Heart right ventricle (tissue), 16 donors: ENCODE measurements around the gene KAT6B. TPM values are rescaled to one million over a fixed set of nuclear protein-coding genes. Genes with fewer than 3 reads are reported as not detected.

Source experiments
- ATAC-seq, 8 donors: fragments of 200-7000 bp; cut with Tn5 transposase; one replicate each; pipeline ENCODE4 v1.9.1; 2020; ENCODE audit warnings: mild to moderate bottlenecking in 8 of 8, moderate library complexity in 8 of 8, moderate number of reproducible peaks in 1 of 8
- DNase-seq, 2 donors: peaks; one replicate each; pipeline ENCODE4 v3.0.0-alpha.2; 2020
- H3K27ac ChIP-seq, 10 donors: fragments of 200-600 bp; sonication (generic) in 2 of 10; one replicate each; pipeline versions ENCODE4 v1.5.0 to v1.8.0; 2020 to 2022; ENCODE audit warnings: mild to moderate bottlenecking in 3 of 10
- H3K27me3 ChIP-seq, 7 donors: fragments of 200-600 bp; one replicate each; pipeline ENCODE4 v1.8.0; 2021 to 2022; ENCODE audit warnings: mild to moderate bottlenecking in 2 of 7
- H3K36me3 ChIP-seq, 9 donors: fragments of 200-600 bp; sonication (generic) in 1 of 9; one replicate each; pipeline versions ENCODE4 v1.5.0 to v1.8.0; 2020 to 2022; ENCODE audit warnings: mild to moderate bottlenecking in 2 of 9
- H3K4me1 ChIP-seq, 9 donors: fragments of 200-600 bp; sonication (generic) in 1 of 9; one replicate each; pipeline versions ENCODE4 v1.5.0 to v1.8.0; 2020 to 2022; ENCODE audit warnings: mild to moderate bottlenecking in 4 of 9
- H3K4me3 ChIP-seq, 10 donors: fragments of 200-600 bp; sonication (generic) in 2 of 10; one replicate each; pipeline versions ENCODE4 v1.5.0 to v1.8.0; 2020 to 2022; ENCODE audit warnings: mild to moderate bottlenecking in 7 of 10, moderate library complexity in 2 of 10
- H3K9me3 ChIP-seq, 11 donors: fragments of 200-600 bp in 10 of 11; sonication (generic) in 2 of 11; one replicate each; pipeline versions ENCODE4 v1.5.0 to v1.8.0; 2013 to 2022; ENCODE audit warnings: mild to moderate bottlenecking in 2 of 11, control low read depth in 1 of 11, moderate library complexity in 1 of 11
- CTCF ChIP-seq, 9 donors: fragments of 200-600 bp; sonication (generic) in 2 of 9; IDR thresholded peaks; one replicate each; pipeline versions ENCODE4 v1.5.0 to v1.8.0; 2021 to 2022; ENCODE audit warnings: antibody characterized with exemption in 9 of 9, mild to moderate bottlenecking in 5 of 9, moderate library complexity in 1 of 9
- WGBS, 2 donors: extraction: QIAGEN DNeasy Blood & Tissue Kit; methylation state at CpG; one replicate each; pipeline ENCODE4 v1.1.7; 2013; ENCODE audit warnings: inconsistent platforms in 1 of 2; 5-methylcytosine and 5-hydroxymethylcytosine counted together
- intact Hi-C, 10 donors: fragments of 100-400 bp; cut with DNase I; formaldehyde crosslinking; loops; one replicate each; pipeline versions ENCODE4 v1.11.1 to v1.14.2; 2022
- polyA plus RNA-seq, 2 donors: library from polyadenylated mRNA; stranded (reverse); fragments of 200-250 nt; gene quantifications; one replicate each; pipeline ENCODE4 v1.2.3, GENCODE V29; 2013
- total RNA-seq, 10 donors: library from RNA; stranded (reverse); fragmentation: NEBNext Ultra II Directional in 3 of 10; extraction: Animal tissue kit (Norgen Biotek cat#: 25700) in 3 of 10; gene quantifications; one replicate each; pipeline versions ENCODE4 v1.2.1 to v1.2.4, GENCODE V29; 2021 to 2023
- donor health status: Arrhythmogenic right ventricular cardiomyopathy.
- donor health status: ischemic (EF 13 %, LVEDD 7.1; RV severe dilation, severe dysfunction).
- donor health status: healthy with polysubstance abuse.
- donor health status: DM: no; HTN: yes; CAD: no.
- donor health status: DM: no; HTN: no; CAD: no.
- donor health status: ischemic (EF 25% LVEDD 6.9; RV normal size, moderate dysfunction).
- donor health status: ischemic (EF 25% LVEDD 5.7; RV mildly dilated, moderate dysfunction).
- donor health status: healthy.
- donor health status: DM: yes; HTN: yes; CAD: no.
- donor health status: Ischemic cardiomyopathy.
- donor health status: ischemic (EF 35%, LVEDD 5.7; RV mildly dilated, moderate dysfunction).
- donor health status: nonischemic (EF 11% LVEDD 7.7; RV severe dilation, severe dysfunction).
- donor health status: DM: yes; HTN: yes; CAD: no.
- donor health status: PGD.
- donor health status: ischemic (EF 29% LVEDD 5.4; RV normal size, mild dysfunction).
- donor health status: nonischemic (EF 23%, LVEDD 6.1; RV moderate dilation, normal function).

The KAT6B gene
- total and polyA plus RNA-seq, 12 donors: 3.4 to 58.4 (median 46.5) TPM

GRCh38 chr10:74949034-74949832 lies 122.8 kb downstream of the KAT6B start:
- DNase-seq: no peak
- Histone ChIP-seq H3K36me3 (no peaks in the 10 kb centered on the region), H3K27ac (no peak overlapping the region), H3K9me3 (no peaks in the 10 kb centered on the region), H3K4me3 (no peak overlapping the region), H3K4me1 (peaks cover 0 to 38% (median 14%) of the 10 kb centered on the region in 9 donors), H3K27me3 (no peaks in the 10 kb centered on the region)
- intact Hi-C loops: no loop called here
- 83 to 86% methylated on average over 5 of the region's 5 CpGs for WGBS, 2 donors
- TF ChIP-seq CTCF (IDR thresholded peaks at IDR 0.05): no peak
- ATAC-seq: no peak

GRCh38 chr10:74949843-74950765 lies 123.7 kb downstream of the KAT6B start:
- intact Hi-C loops: no loop called here
- H3K27ac ChIP-seq: no peak overlapping the region
- DNase-seq (no peak), ATAC-seq (no peak)
- no peaks in the 10 kb centered on the region for H3K27me3 ChIP-seq
- no peak for TF ChIP-seq CTCF (IDR thresholded peaks at IDR 0.05)
- 67 to 76% methylated on average over 8 of the region's 8 CpGs for WGBS, 2 donors
- no peaks in the 10 kb centered on the region for H3K9me3 ChIP-seq
- no peaks in the 10 kb centered on the region for H3K36me3 ChIP-seq
- H3K4me3 ChIP-seq: no peak overlapping the region
- peaks cover 0 to 38% (median 14%) of the 10 kb centered on the region in 9 donors for H3K4me1 ChIP-seq

- ATAC-seq (no peak), DNase-seq (no peak)
- intact Hi-C loops: no loop called here
- Histone ChIP-seq H3K27me3 (no peaks in the 10 kb centered on the region), H3K9me3 (no peaks in the 10 kb centered on the region), H3K4me1 (peaks cover 0 to 43% (median 21%) of the 10 kb centered on the region in 9 donors), H3K27ac (no peak overlapping the region), H3K36me3 (no peaks in the 10 kb centered on the region), H3K4me3 (no peak overlapping the region)
- WGBS, 2 donors: 84% methylated on average over 2 of the region's 2 CpGs
- TF ChIP-seq CTCF (IDR thresholded peaks at IDR 0.05): no peak
These were observed 126.8 kb downstream of the KAT6B start for GRCh38 chr10:74953214-74953613.

GRCh38 chr10:74955796-74956195 lies 129.4 kb downstream of the KAT6B start:
- no peaks in the 10 kb centered on the region for H3K27me3 ChIP-seq
- intact Hi-C loops: no loop called here
- H3K4me3 ChIP-seq: no peak overlapping the region
- ATAC-seq: no peak
- TF ChIP-seq CTCF (IDR thresholded peaks at IDR 0.05): no peak
- H3K36me3 ChIP-seq: peaks cover 0 to 3% (median 0%) of the 10 kb centered on the region in 9 donors
- 93 to 94% methylated on average over 5 of the region's 5 CpGs for WGBS, 2 donors
- H3K9me3 ChIP-seq: no peaks in the 10 kb centered on the region
- no peak overlapping the region for H3K27ac ChIP-seq
- H3K4me1 ChIP-seq: peaks cover 0 to 26% (median 14%) of the 10 kb centered on the region in 9 donors
- DNase-seq: no peak
